HG02798 (cell line): Measurements from ENCODE around the gene CYP19A1.
"Not testable (repeated sequence)": the region's sequence is repeated elsewhere in the genome, so short reads cannot be mapped to it uniquely, and the experiment has no call there.

ENCODE experiments used
- ATAC-seq: cut with Tn5 transposase; IDR thresholded peaks from one replicate; pipeline ENCODE4 v1.9.1; 2021; ENCODE audit warnings: mild to moderate bottlenecking; ENCODE audit not compliant: unreplicated experiment, poor library complexity

The CYP19A1 gene

DNA sequence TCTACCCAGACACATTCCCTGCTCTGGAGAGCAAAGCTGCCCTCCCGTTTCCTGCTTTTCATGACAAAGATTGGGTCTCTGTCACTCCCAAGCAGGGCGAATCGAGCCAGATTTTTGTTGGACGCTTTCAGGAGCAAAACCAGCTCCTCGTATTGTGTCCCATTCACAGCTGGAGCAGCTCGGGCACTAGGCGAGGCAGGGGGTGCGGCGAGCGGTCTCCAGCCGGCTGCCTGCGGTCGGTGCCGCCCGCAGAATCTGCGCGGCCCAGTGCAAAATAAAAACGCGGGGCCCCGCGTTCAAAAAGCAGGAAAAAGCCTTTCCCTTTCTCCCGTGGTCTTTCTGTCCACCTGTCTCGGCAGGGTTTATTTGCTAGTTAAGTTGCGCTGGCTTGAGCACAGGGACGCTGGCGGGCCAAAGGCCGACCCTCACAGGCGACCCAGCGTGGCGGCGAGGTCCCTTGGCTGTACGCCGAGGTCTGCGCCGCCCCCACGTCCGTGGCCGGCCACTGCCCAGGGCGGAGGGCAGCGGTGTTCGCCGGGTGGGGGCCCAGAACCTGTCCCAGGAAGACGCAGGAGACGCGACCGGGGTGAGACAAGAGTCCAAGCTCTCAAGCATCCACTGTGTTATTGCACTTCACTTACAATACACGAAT, 71.2 kb downstream of the CYP19A1 start:
- no peak for ATAC-seq

DNA sequence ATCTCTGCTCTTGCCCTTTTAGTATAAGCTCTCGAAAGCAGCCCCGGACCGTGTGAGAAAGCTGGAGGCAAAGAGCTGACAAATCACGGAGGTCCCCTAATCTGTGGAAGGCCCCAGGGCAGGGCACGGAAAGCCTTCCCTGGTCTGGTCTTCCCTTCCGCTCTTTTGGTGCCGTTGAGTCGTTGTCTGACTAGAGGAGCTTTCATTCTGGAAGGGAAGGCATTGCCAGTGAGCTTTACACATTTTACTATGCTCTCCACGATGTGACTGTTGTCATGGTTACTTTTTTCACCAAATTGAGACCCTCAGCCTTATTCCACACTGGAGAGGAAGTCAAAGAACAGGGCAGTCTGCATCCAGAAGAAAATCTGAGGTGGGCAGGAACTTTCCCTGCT, 71.7 kb downstream of the CYP19A1 start:
- no peak for ATAC-seq

DNA sequence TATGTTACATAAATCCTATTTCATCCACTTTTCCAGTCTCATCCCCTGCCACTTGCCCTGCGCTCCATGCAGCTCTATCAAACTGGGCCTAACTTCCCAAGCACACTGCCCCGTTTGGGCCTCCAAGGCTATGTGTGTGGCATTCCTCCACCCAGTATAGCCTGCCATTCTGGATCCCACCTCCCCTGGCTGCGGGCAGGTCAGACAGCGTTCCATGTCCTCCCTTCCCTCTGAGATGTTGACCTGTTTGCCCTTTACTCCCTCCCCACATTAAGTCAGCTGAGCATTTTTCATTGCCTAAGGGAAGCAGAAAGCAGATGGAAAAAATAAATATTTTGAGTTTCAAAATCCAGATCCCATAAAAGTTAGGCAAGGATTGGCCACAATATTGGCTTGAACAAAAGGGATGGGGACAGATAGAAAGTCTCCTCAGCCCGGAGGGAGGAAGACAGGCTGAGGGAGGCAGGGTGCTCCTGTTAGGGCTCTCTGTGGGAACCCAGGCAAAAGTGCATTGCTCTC, 73.3 kb downstream of the CYP19A1 start:
- ATAC-seq: no peak

DNA sequence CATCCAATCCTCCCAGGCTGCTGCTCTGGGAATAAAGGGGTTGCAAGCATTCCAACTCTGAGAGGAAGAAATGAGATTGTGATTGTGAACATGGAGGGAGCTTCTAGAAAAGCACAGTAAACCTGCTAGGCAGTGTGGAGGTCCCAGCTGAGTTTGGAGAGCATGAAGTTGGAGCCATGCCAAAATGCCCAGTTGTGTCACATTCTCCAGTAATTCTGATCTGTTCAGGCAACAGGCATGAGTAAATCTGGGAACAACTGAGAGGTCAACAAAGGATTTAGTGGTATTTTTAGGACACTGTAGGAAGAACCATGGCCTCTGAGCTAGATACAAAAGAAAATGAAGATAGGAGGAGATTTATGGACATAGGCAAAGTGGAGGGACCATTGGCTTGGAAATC, 74.7 kb downstream of the CYP19A1 start:
- ATAC-seq: no peak

DNA sequence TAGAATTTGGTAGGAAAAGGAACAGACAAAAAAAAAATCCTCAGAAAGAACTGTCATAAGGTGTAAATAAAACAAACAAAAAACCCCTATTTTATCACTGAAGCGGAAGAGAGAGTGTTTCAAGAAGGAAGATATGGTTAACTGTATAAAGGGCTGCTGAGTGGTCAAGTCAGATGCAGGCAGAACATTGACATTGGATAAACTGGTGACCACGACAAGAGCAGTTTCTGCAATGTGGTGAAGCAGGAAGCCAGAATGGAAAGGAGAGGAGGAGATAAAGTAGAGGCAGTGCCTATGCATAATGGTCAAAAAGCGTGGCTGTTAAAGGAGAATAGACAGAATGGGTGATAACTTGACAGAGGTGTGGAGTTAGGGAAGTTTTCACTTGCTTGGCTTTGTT, 75.3 kb downstream of the CYP19A1 start:
- ATAC-seq: no peak

DNA sequence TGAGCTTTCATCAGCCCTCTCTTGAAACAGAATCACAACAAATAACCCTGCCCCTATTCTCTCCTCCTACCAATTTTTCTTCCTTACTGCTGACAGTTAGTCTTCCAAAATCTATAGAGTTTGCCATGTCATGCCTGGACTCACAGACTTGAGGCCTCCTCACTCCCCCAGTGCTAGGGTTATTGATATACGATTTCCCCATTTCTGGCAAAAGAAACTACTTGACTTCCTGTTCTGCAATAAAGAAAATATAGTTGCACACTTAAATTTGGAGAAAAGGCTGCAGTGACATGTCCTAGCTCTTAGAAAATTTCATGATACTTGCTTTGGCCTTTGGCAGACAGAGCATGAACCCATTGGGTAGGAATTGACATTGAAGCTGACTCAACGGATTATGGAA, 75.9 kb downstream of the CYP19A1 start:
- no peak for ATAC-seq

DNA sequence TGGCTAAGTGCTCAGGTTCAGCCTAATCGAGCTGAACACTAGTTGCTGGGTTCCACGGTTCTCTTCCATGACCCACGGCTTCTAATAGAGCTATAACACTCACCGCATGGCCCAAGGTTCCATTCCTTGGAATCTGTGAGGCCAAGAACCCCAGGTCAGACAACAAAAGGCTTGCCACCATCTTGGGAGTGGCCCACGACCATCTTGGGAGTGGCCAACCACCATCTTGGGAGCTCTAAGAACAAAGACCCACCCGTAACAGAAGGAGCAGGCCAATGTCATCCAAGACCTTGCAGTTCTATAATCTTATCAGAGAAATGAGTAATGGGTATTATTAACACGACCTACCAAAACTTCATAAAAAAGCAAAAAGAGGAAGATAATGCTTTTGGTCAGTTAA, 77.3 kb downstream of the CYP19A1 start:
- not testable (repeated sequence) for ATAC-seq

DNA sequence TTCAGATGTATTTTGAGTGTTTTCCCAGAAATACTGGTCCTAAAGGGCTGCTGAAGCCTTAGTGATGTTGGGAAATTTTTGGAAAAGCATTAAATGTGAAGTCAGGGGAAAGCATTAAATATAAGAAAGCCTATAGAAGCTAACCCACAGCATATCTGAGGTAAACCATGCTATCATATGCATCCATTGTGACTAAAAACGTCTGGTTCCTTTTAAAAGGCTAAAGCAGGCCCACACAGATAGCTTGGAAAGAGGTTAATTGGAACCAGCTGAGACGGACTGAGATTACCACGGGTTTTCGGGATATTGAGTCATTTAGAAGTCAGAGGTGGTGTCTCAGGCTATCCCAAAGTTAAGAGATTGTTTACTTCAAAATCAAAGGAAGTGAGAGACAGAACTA, 78.2 kb downstream of the CYP19A1 start:
- no peak for ATAC-seq

DNA sequence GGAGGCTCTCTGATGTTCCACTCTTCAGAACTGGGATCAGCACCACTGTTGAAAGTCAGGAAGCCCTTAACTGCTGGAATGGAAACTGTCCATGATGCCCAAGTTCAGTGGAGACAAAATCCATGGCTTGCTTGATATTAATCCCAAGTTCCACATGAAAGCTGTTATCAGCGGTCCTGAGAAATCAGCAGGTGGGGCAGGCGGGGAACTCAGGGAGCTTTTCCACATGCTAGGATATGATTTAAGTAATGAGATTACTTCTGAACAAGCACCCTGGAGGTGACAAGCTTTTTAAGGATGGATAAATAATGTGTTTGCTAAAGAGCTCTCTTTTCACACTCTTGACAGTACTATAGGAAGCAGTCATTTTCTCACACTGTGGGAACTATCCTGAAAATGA, 82.9 kb downstream of the CYP19A1 start:
- no peak for ATAC-seq

DNA sequence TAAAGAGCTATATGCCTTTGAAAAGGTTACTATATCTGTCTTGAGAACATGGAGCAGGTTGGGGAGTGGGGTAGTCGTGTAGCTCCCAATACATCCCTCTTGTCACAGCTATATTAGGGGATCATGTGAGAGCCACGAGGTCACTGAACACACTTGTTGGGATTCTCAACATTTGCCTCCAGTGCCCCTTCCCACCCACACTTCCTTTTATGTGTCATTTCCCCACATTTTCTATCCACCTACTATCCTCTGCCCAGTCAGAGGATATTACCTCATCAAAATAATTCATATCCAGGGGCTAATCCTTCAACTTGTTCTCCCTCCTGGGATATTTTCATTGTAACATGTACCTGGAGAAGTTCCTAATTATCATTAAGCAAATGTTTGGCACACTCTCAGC, 85.0 kb downstream of the CYP19A1 start:
- no peak for ATAC-seq

DNA sequence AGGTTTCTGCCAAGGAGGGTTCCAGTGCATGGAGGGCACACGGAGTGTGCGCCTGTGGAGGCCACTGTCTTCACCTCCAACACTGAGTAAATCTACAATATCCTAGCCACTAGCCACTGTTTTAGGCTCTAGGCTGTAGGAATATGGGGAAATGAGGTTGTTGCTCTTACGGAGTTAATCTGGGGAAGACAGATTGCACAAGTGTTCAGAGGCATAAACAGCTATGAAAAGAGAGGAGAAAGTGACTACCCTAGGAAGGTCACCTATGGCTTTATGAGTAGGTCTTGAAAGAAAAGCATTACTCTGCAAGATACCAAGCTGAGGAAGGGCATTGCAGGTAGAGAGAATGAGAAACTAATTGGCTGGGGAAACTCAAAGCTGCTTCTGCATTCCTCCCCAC, 85.7 kb downstream of the CYP19A1 start:
- ATAC-seq: no peak

DNA sequence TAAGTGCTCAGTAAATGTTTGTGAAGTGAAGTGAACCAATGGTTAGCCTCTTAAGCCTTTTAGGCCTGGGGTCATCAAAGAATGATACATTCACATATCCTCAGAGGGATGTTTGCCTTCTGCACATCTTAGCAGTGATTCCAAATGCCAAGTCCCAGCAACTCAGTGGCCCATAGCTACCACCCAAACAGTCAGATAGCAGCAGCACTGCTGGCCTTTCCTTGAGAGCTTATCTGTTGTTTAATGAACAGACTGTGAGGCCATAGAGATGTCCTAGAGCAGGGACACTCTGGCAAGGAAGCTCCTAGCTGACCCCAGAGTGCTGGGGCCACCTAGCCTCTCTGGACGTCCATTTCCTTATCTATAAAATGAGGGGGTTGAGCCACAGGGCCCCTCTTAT, 86.8 kb downstream of the CYP19A1 start:
- no peak for ATAC-seq

DNA sequence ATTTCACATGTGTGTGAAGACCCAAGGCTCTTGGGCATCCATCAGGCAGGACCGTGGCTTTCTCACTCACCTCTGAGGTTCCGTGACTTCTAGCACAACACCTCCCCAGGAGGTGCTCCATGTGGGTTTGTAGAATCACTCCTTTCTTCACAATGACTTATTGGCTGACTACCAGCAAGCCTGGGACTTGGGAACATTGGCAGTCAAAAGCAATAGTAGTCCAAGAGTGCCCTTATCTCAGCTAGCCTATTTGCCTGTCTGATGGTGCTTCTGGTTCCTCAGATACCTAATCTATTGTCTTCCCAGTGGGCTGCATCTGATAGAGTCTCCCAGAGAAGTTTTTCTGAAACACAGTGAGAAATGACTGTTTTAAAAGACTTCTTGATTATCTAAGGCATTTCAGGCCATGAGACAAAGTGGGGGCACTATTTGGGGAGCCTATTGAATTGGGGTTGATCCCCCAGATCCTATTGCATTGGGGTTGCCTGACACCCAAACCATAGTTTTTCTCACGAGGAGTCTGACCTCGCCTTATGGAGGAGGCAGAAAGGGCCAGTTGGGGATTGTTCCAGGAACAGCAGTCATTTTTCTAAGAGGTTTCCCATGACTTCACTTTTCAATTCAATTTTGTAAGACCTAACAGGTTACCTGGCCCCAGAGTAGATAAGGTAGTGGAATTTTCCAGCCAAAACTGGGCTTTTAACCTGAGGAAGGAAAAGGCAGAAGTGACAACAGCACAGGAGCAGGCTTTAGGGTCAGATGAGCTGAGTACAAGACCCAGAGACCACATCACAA, 88.0 kb downstream of the CYP19A1 start:
- ATAC-seq: no peak

DNA sequence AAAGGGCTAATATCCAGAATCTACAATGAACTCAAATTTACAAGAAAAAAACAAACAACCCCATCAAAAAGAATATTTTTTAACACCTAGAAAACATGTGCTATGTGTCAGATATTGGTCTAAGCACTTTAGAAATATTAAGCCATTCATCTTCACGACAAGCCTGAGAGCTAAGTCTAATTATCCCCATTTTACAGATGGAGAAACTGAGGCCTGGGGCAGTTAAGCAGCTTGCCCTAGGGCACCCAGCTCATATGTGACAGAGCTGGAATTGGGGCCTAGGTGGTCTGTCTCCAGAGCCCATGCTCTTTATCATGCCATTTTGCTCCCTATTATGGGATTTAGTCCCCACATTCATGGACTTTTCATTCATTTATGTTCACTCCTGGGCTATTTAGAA, 92.8 kb downstream of the CYP19A1 start:
- no peak for ATAC-seq

DNA sequence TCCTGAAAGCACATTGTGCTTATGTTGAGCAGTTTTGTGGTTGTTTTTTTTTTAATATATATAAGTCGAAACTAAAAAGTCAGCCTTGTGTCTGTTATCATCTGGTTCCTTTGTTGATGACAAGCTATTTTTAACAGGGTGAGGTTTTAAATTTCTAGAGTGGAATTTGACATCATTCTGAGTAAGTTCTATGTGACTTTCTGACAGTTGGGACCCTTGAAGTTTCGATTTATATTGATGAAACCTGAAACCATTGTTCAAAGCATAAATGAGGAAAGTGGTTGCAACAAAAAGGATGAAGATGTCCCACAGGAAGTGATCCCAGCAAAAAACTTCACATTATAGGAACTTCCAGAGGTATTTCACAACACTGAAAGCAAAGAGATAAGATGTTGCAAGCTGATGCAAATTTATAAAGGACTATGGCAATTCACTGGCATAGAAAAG, 94.0 kb downstream of the CYP19A1 start:
- no peak for ATAC-seq

DNA sequence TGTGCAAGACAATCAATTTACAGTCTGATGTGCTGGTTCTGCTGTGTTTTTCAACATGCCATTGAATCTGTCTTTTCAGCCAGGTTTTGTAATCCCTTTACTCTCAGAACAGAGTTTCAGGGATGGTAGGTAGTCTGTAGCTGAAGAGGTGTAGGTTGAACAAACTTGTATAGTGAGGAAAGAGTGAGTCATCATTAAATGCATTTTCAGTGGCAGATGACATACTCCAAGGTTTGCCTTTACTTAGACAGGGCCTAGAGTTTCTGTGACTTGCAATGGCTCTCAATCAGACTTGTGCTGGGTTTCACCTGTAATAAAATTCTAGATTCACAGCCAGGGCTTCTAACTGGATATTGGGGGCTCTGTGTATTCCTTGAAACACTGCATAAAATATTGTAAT, 94.6 kb downstream of the CYP19A1 start:
- peak; percentile 42 for ATAC-seq

DNA sequence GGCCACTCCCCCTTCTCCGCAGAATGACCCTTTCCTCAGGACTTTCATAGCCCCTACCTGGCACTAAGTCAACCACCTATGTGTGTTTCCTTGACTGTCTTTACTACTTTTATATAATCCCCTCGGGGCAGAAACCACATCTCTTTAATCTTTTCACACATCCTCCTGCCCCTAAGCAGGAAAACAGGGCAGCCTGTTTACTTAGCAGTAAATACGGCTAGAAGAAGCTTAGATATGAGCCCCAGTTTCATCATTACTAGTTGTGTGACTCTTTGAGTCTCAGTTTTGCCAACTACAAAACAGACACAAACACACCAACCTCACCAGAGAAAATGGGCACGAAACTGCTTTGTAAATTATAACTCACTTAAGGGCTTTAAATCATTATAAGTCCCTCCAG, 98.3 kb downstream of the CYP19A1 start:
- no peak for ATAC-seq

DNA sequence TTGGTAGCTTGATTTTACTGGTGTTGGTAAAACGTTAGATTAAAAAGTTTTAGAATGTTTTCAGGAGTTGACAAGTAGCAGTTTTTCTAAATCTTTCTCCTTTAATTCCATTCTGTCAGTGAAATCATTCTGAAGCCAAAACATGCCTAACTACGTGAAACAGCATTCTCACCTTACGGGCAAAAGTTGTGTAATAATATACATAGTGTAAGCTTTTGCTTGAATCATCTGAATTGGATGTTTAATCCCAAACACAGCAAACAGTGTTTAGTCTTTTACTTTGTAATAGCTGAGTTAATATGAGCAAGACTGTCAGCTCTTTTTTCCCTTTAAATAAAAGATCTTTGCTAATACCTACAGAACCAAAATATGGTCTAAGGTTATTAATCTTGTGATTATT, 100.6 kb downstream of the CYP19A1 start:
- no peak for ATAC-seq

DNA sequence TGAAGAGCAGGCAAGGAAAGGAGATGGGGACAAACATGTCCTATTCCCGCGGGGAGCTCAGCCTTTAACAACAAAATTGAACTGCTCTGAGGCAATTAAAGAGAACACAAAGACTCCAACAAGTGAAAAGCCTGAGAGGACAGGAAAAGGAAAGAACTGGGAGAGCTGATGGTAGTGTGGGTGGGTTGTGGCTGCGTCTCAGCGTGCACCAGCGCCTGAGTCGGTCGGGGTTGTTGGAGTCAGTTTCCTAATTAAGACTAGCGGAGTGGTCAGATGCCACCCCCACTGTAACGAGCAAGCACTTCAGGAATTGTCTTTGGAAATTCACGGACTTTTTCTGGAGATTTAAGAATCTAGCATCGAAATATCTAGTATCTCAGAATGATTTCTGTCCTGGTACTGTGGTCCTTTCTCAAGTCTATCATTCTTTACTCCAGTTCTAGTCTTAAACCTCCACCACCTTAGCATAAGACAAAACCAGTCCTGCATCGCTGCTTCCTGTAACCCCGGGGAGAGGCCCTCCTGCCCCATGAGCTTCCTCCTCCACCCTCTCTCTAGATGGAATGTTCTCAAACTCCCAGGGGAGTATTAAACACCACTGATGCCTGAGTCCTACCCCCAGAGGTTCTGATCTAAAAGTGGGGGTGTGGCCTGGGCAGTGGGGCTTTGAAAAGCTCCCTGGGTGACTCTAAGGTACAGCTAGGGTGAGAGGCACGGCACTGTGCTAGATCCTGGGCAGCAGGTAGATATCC, 104.0 kb downstream of the CYP19A1 start:
- no peak for ATAC-seq

DNA sequence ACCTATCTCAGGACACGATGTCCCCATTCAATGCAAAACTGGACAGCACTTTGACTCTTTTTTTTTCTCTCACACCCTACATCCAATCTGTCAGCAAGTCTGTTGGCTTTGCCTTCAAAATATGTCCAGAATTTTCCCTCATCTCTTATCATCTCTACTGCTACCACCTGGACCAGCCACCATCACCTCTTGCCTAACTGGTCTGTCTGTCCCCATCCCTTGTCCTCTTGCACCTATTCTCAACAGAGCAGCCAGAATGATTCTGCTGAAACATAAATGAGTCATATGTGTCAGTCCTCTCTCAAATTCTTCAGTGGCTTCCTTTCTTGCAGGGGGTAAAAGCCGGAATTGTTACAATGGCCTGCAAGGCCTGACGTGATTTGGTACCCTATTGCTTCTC, 105.8 kb downstream of the CYP19A1 start:
- no peak for ATAC-seq

DNA sequence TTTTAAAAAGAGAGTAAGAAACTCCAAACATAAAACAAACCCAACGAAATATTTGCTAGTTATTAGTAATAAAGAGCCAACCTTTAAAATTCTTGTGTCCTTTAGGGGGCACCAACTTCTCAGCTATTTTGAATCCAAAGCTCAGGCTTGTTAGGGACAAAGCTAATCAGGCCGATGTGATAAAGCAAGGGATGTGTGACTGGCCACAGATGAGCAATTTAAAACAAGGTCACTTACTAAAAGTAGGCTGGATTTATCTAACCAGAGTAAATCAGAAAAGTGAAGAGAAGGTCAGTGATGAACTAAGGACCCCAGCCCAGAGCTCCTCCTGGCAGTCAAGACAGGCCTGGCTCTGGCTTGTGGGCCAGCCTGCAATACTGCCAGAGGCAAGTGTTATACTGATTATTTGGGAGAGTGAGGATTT, 108.5 kb downstream of the CYP19A1 start:
- no peak for ATAC-seq
